ENCODE data around the gene TTYH3.

Gene TTYH3

GRCh38 chr7:2617325-2617905 is 14.4 kb upstream of the TTYH3 start:
- DNase-seq = no peak

- no peak for DNase-seq
Measured at GRCh38 chr7:2619116-2619515, 12.7 kb upstream of the TTYH3 start.

DNA sequence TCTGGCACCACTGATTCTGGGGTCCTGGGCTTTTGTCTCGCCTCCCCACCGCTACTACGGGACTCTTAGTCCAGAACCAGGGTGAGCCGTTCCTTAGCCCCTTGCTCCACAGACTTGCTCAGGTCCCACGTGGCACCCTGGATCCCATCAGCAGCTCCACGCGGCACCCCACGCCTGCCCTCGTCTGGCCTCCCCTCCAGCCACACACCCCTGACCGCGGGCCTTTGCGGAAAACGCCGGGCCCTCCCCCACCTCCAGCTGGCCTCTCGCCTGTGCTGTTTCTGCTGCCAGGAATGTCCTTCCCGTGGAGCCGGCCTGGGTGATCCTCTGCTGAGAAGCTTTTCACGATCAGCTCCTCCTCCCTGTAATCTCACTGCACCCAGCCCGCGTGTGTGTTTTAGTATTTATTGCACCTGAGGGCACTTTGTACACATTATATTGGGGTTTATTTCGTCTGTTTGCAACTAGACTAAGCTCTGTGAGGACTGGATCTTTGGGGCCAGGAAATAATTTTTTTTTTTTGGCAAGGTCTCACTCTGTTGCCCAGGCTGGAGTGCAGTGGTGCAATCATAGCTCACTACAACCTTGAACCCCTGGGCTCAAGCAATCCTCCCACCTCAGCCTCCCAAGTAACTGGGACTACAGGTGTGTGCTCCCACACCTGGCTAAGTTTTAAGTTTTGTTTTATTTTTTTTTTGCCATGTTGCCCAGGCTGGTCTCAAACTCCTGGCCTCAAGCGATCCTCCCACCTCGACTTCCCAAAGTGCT is 10.5 kb upstream of the TTYH3 start:
- no peak for DNase-seq

DNA sequence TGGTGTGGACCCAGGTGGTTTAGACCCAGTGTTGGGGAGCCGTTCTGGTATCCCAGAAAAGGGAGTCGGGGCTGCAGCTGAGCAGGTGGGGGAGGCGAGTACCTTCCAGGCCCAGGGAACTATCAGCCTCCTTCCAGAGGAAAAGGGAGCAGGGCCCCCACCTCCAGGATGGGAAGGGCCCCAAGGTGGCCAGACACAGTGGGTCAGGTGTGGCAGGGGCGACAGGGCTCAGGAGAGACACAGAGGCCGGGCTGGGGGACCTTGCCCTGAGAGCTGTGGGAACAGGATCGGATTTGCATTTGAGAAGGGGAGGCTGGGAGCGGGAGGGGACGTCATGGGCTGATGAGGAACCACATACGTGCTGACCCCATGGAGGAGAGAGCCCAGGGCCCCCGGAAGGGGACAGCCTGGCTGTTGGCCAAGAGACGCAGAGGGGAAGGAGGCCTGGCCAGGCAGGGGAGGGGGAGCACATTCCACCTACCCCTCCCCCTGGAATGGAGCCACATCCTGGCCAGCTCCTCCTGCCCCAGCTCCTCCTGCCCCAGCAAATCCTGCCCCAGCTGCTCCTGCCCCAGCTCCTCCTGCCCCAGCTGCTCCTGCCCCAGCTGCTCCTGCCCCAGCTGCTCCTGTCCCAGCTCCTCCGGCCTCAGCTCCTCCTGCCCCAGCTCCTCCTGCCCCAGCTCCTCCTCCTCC is 9.7 kb upstream of the TTYH3 start:
- no peak for DNase-seq

GRCh38 chr7:2622869-2623697 is 8.7 kb upstream of the TTYH3 start:
- no peak for DNase-seq

DNA sequence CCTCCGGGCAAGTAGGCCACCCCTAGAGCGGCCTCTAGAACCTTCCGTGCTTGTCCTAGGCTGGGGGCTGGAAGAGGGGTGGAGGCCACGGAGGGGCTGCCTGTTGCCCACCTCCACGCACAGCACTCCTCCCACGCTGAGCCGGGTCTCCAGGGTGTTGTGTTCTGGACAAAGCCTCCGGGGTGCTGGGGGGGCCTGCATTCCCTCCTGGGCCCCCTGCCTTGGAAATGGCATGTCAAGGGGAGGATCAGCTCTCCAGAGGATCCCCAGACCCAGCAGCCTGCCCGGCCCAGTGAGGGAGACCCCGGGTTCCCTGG is 8.1 kb upstream of the TTYH3 start:
- DNase-seq = no peak

- DNase-seq = no peak
Measured at GRCh38 chr7:2624293-2624886, 7.4 kb upstream of the TTYH3 start.

- DNase-seq = no peak
Measured at GRCh38 chr7:2626498-2627117, 5.2 kb upstream of the TTYH3 start.

GRCh38 chr7:2627258-2628129 is 4.3 kb upstream of the TTYH3 start:
- DNase-seq = no peak

DNA sequence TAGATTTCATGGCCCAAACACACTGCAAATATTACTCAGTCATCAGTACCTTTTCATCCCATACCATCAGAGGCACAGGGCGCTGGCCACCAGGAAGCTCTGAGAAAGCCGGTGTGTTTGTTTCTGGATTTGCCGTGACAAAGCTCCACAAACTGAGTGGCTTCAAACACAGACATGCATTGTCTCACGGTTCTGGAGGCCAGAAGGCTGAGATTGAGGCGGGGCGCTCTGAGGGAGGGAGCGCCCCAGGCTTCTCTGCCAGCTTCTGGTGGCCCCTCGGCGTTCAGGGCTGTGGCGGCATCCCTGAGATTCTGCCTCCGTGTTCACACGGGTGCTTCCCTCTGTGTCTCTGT is 3.7 kb upstream of the TTYH3 start:
- DNase-seq = no peak

DNA sequence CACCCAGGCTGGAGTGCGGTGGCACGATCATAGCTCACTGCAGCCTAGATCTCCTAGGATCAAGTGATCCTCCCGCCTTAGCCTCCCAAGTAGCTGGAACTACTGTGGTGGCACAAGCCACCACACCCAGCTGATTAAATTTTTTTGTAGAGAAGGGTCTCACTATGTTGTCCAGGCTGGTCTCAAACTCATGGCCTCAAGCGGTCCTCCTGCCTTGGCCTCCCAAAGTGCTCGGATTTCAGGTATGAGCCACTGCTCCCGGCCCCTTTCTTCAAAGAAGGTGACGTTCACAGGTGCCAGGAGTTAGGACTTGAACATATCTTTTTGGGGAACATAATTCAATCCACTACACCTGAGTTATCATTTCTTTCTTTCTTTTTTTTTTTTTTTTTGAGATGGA is 2.9 kb upstream of the TTYH3 start:
- DNase-seq = no peak

DNA sequence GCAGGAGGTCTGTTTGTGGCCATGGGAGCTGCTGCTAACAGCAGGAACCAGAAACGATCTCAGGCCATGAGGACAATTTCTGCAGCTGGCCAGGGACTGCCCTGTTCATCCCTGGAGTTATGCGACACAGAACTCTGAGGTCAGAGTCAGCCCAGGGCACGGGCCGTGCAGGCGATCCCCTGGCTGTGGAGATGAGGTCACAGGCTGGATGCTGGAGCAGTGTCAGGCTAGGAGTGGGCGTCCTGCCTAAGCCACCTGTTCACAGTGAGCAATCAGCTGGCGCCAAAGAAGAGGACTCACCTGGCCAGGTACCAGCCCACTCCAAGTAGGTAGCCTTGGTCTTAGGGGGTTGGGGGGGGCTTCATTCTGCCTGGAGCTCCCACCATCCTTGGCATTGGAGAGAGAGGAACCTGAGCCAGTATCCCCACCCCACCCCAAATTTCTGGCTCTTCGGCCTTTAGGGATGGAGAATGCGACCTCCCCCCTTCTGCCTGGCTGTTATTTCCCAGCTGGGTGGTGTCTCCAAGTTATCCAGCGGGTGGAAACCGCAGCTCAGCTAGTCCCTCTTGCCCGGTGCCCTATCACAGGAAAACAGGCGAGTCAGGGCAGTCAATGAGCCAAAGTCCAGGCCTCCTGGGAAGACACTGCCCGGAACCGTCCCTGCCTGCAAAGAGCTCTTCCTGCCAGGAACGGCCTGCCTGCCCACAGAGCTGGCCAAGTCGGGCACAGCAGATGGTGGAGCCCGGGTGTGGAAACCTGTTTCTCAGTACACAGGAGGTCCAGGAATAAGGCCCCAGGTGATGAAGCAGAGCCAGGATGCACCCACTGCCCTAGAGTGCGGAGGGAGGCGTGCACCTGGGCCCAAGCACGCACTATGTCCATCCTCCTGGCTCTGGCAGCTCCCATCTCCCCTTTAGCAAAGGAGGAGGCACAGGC is 1.8 kb upstream of the TTYH3 start:
- no peak for DNase-seq

DNA sequence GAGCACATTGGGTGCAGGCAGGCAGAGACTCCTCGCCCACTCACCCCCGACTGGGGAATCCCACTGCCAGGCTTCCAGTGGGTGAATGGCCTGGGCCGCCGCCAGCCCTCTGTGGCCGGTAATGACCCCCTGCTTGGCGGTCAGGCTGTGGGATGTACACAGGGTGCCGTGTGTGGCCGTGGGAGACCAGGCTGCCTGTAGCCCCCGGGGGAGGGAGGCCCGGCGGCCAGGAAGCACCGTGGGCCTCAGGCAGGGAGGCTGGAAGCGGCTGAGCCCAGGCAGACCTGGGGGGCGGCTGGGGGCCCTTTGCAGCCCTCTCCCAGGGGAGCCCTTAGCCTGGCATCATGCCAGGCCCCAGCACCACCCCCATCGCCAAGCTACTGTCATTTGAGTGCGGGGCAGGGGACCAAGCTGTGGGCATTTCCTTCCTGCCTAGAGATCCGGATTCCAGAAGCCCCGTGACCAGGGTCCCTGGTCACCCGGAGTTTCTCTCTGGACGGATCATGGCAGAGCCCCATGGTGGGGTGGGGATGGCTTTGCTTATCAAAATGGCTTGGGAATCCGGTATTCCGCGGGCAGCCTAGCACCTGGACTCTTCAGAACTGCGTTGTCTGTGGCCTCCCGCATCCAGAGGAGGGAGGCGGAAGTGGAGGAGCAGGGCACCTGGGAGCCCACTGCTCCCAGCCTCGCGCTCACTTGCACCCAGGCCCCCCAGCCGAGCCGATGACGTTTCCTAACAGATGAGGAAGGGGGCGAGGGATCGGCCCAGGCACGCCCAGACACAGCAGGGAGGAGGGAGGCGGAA is 1.1 kb downstream of the TTYH3 start:
- peak; percentile 39 for DNase-seq

GRCh38 chr7:2633538-2634266 is 1.9 kb downstream of the TTYH3 start:
- no peak for DNase-seq

GRCh38 chr7:2634267-2635145 is 2.7 kb downstream of the TTYH3 start:
- no peak for DNase-seq

DNA sequence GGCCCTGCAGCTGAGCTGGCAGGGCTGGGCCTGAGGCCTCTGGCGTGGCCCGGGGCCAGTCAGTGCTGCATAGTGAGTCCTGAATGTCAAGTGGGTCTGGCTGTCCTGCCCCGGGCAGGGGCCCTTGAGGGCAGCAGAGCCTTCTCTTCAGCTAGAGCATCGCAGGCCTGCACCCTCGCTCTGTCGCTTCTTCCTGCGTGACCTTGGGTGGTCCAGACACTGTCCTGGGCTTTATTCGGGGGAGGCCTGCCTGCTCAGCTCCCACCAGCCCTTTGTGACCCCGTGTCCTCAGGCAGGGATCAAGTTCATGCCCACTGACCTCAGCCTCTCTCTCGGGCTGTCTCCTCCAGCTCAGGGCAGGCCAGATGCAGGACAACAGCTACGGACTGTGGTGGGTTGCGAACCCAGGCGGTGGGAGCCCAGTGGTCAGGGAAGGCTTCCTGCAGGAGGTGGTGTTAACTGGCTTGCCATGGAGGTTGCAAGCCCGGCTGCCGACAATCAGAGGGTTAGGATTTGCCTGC is 3.4 kb downstream of the TTYH3 start:
- no peak for DNase-seq
